A549 (cell line): ENCODE results near the gene PLTP. TPM values are rescaled to one million over a fixed set of nuclear protein-coding genes. Genes with fewer than 3 reads are reported as not detected.
A peak's percentile ranks its signal among the peaks of the same experiment; 100 is the strongest.

Experiments
- ATAC-seq, 2 experiments: fragments of 200-7000 bp in 1 of 2; fragments of >200 bp in 1 of 2; cut with Nextera tagmentation in 1 of 2; cut with Tn5 transposase in 1 of 2; 3 replicates each; pipeline versions ENCODE4 v1.8.0 to v1.9.1; 2018 to 2020; ENCODE audit warnings: mild to moderate bottlenecking in 1 of 2, moderate library complexity in 1 of 2
- CTCF ChIA-PET: fragments of 300-600 bp; sonication (Branson Sonifier 250); formaldehyde crosslinking; extraction: SDS; loops from one replicate; lab custom pipeline; 2021; ENCODE audit warnings: antibody characterized with exemption, inconsistent platforms; lab: Yijun Ruan, JAX
- POLR2A ChIA-PET: fragments of 350-600 bp; formaldehyde crosslinking; extraction: SDS; loops from one replicate; lab custom pipeline; 2021; ENCODE audit warnings: antibody characterized with exemption, inconsistent platforms; lab: Yijun Ruan, JAX
- DNase-seq, 2 experiments: peaks; one replicate each; pipeline versions ENCODE4 v3.0.0 to v3.0.0-alpha.2; 2011 to 2016; ENCODE audit warnings: low read depth in 1 of 2, low spot score in 1 of 2
- FAIRE-seq: peaks from 2 replicates; lab custom pipeline; 2011; peaks lifted over from hg19 to GRCh38; lab: Jason Lieb, UNC
- H3K27ac ChIP-seq, 2 experiments: fragments of >200 bp; sonication (Bioruptor Twin); formaldehyde crosslinking; 3 replicates each; pipeline ENCODE4 v1.5.1; 2016 to 2017
- H3K4me1 ChIP-seq: fragments of >200 bp; sonication (Bioruptor Twin); formaldehyde crosslinking; 3 replicates; pipeline ENCODE4 v1.6.1; 2016
- H3K4me2 ChIP-seq: fragments of >200 bp; sonication (Bioruptor Twin); formaldehyde crosslinking; 3 replicates; pipeline ENCODE4 v1.6.1; 2016
- H3K4me3 ChIP-seq: fragments of >200 bp; sonication (Bioruptor Twin); formaldehyde crosslinking; 3 replicates; pipeline ENCODE4 v1.5.1; 2016
- H3K9me3 ChIP-seq: fragments of >200 bp; sonication (Bioruptor Twin); formaldehyde crosslinking; 3 replicates; pipeline ENCODE4 v1.6.1; 2016
- ATOH8 ChIP-seq: fragments of 250-450 bp; sonication (Bioruptor Pico); IDR thresholded peaks from 2 replicates; pipeline ENCODE4 v1.5.0; 2020; ENCODE audit warnings: low read depth, mild to moderate bottlenecking, moderate library complexity
- BCL3 ChIP-seq: fragments of >200 bp; sonication (Bioruptor Twin); formaldehyde crosslinking; IDR thresholded peaks from 3 replicates; pipeline ENCODE4 v1.6.1; 2016
- BHLHE40 ChIP-seq: IDR thresholded peaks from 2 replicates; pipeline ENCODE4 v1.6.1; 2012; ENCODE audit warnings: low read depth, low read length, inconsistent platforms
- CBX8 ChIP-seq: fragments of 200-600 bp; sonication (generic); IDR thresholded peaks from 2 replicates; pipeline ENCODE4 v1.6.1; 2016
- CHD2 ChIP-seq: fragments of 150-350 bp; IDR thresholded peaks from 2 replicates; pipeline ENCODE4 v1.6.1; 2014; ENCODE audit warnings: low read length; ENCODE audit not compliant: partially characterized antibody
- CTCF ChIP-seq: fragments of >200 bp; sonication (Bioruptor Twin); formaldehyde crosslinking; IDR thresholded peaks from 3 replicates; pipeline ENCODE4 v1.5.1; 2016
- EP300 ChIP-seq, 2 experiments: fragments of >200 bp; sonication (Bioruptor Twin); formaldehyde crosslinking; IDR thresholded peaks; 2 replicates in 1 of 2; 3 replicates in 1 of 2; pipeline ENCODE4 v1.6.1; 2016 to 2017
- ESRRA ChIP-seq: fragments of 150-350 bp; IDR thresholded peaks from 2 replicates; pipeline ENCODE4 v1.6.1; 2014; ENCODE audit warnings: mild to moderate bottlenecking, low read length, borderline replicate concordance
- FOSL2 ChIP-seq, 2 experiments: fragments of 450-650 bp in 1 of 2; fragments of >200 bp in 1 of 2; sonication (Bioruptor Twin) in 1 of 2; formaldehyde crosslinking; IDR thresholded peaks; 2 replicates each; pipeline versions ENCODE4 v1.5.0 to v1.6.1; 2016 to 2020; ENCODE audit warnings: mild to moderate bottlenecking in 1 of 2, moderate library complexity in 1 of 2
- FOXS1 ChIP-seq: fragments of 250-450 bp; sonication (Bioruptor Pico); IDR thresholded peaks from 2 replicates; pipeline ENCODE4 v1.5.0; 2020; ENCODE audit warnings: mild to moderate bottlenecking, moderate library complexity
- GATA3 ChIP-seq: IDR thresholded peaks from 2 replicates; pipeline ENCODE4 v1.6.1; 2012; ENCODE audit warnings: borderline replicate concordance
- HMGXB4 ChIP-seq: fragments of 250-450 bp; sonication (Bioruptor Pico); IDR thresholded peaks from 2 replicates; pipeline ENCODE4 v1.5.0; 2021; ENCODE audit warnings: mild to moderate bottlenecking, moderate library complexity, borderline replicate concordance
- HOXA7 ChIP-seq: fragments of 250-450 bp; sonication (Bioruptor Pico); IDR thresholded peaks from 2 replicates; pipeline ENCODE4 v1.5.0; 2020; ENCODE audit warnings: mild to moderate bottlenecking, moderate library complexity
- HOXB5 ChIP-seq: fragments of 250-450 bp; sonication (Bioruptor Pico); IDR thresholded peaks from 2 replicates; pipeline ENCODE4 v1.5.0; 2020; ENCODE audit warnings: mild to moderate bottlenecking, moderate library complexity
- KDM5A ChIP-seq: fragments of 200-600 bp; sonication (generic); IDR thresholded peaks from 2 replicates; pipeline ENCODE4 v1.6.1; 2016; ENCODE audit warnings: antibody characterized with exemption, mild to moderate bottlenecking
- MAFK ChIP-seq: fragments of 450-650 bp; IDR thresholded peaks from 2 replicates; pipeline ENCODE4 v1.6.1; 2014; ENCODE audit not compliant: partially characterized antibody
- MAX ChIP-seq: IDR thresholded peaks from 2 replicates; pipeline ENCODE4 v1.6.1; 2012
- MYC ChIP-seq: IDR thresholded peaks from 2 replicates; pipeline ENCODE4 v1.6.1; 2012; ENCODE audit warnings: mild to moderate bottlenecking, inconsistent platforms, low read length, improper control_type of control experiment, borderline replicate concordance
- NFE2L2 ChIP-seq: fragments of 150-350 bp; conservative IDR thresholded peaks from 2 replicates; pipeline ENCODE4 v1.6.1; 2014; ENCODE audit warnings: low read length
- PBX3 ChIP-seq: IDR thresholded peaks from 2 replicates; pipeline ENCODE4 v1.6.1; 2012
- PHF8 ChIP-seq: fragments of 200-600 bp; sonication (generic); IDR thresholded peaks from 2 replicates; pipeline ENCODE4 v1.6.1; 2016; ENCODE audit warnings: low read depth, mild to moderate bottlenecking, antibody characterized with exemption, moderate library complexity, borderline replicate concordance
- RARB ChIP-seq: fragments of 250-450 bp; sonication (Bioruptor Pico); IDR thresholded peaks from 2 replicates; pipeline ENCODE4 v1.8.0; 2021; ENCODE audit warnings: mild to moderate bottlenecking, moderate library complexity
- RFX5 ChIP-seq: fragments of 450-650 bp; IDR thresholded peaks from 2 replicates; pipeline ENCODE4 v1.7.1; 2014; ENCODE audit warnings: antibody characterized with exemption, mild to moderate bottlenecking, moderate library complexity
- RNF2 ChIP-seq: fragments of 200-600 bp; sonication (generic); IDR thresholded peaks from 2 replicates; pipeline ENCODE4 v1.6.1; 2016; ENCODE audit warnings: low read depth, mild to moderate bottlenecking, antibody characterized with exemption, moderate library complexity, borderline replicate concordance
- SMC3 ChIP-seq: fragments of >200 bp; sonication (Bioruptor Twin); formaldehyde crosslinking; IDR thresholded peaks from 3 replicates; pipeline ENCODE4 v1.6.1; 2018; ENCODE audit warnings: inconsistent platforms
- USF2 ChIP-seq: fragments of 450-650 bp; IDR thresholded peaks from 2 replicates; pipeline ENCODE4 v1.6.1; 2014; ENCODE audit warnings: antibody characterized with exemption
- ZC3H11A ChIP-seq: fragments of 450-650 bp; IDR thresholded peaks from 2 replicates; pipeline ENCODE4 v1.6.1; 2014; ENCODE audit warnings: antibody characterized with exemption, mild to moderate bottlenecking
- ZFP36 ChIP-seq: fragments of 450-650 bp; IDR thresholded peaks from 2 replicates; pipeline ENCODE4 v1.6.1; 2014; ENCODE audit warnings: borderline replicate concordance; ENCODE audit not compliant: partially characterized antibody
- WGBS: methylation state at CpG from one replicate; pipeline ENCODE4 v1.1.6; 2017; ENCODE audit errors: missing lambda C conversion rate; 5-methylcytosine and 5-hydroxymethylcytosine counted together
- polyA plus RNA-seq, 4 experiments: library from polyadenylated mRNA; depleted of rRNA in 3 of 4; stranded (reverse); fragments of >200 nt; fragmentation: RNase III in 1 of 4; extraction: RNeasy Plus Mini Kit Qiagen cat#74134 plus additional on column Dnase treatment in 1 of 4; gene quantifications; 2 replicates in 3 of 4; 3 replicates in 1 of 4; pipeline ENCODE4 v1.2.3, GENCODE V29; 2011 to 2017

Gene PLTP
- polyA plus RNA-seq, 2 of the 4 experiments (the other 2 are of a cell fraction): 1.6 to 2.7 TPM

- TF ChIP-seq ATOH8 (CRISPR knock-in tag) (no peak), HOXA7 (CRISPR knock-in tag) (no peak), MAFK (peak; percentile 15), FOXS1 (CRISPR knock-in tag) (no peak), BCL3 (no peak; the same call in 2 of the 3 replicates), SMC3 (no peak), HMGXB4 (no peak), NFE2L2 (no peak), RARB (CRISPR knock-in tag) (no peak), ZFP36 (no peak), MYC (no peak), EP300 (IDR thresholded peaks at IDR 0.05) (no peak), CHD2 (peak; percentile 53), RFX5 (peak; percentile 19; the same call in 1 of the 2 replicates), PHF8 (peak; percentile 48), MAX (peak; percentile 50; the same call in 1 of the 2 replicates), ESRRA (no peak), KDM5A (0 out of 2 replicates have a peak, but pooled peaks have one; percentile 22), FOSL2 (IDR thresholded peaks at IDR 0.05) (no peak), FOSL2 (CRISPR knock-in tag; IDR thresholded peaks at IDR 0.05) (no peak), BHLHE40 (no peak)
Measured at GRCh38 chr20:45857114-45857881, 54.7 kb downstream of the PLTP start, which contains the start of the genes ACOT8 and ZSWIM3 (continued).

- Histone ChIP-seq H3K9me3 (no peaks in the 10 kb centered on the region), H3K27ac (no peak overlapping the region), H3K4me3 (no peak overlapping the region), H3K4me2 (no peak overlapping the region), H3K4me1 (peaks cover 14% of the 10 kb centered on the region; the same call in 2 of the 3 replicates)
- no peak for FAIRE-seq
- DNase-seq: no peak
- WGBS: 80% methylated on average over 2 of the region's 2 CpGs
- POLR2A ChIA-PET: no interaction called here
- CTCF ChIA-PET: interaction anchor here (1.4 kb wide), 1 partner anchor 28 kb away, joined by 4 read pairs; the partner anchor contains the start of gene ZSWIM1
- no peak for ATAC-seq
- TF ChIP-seq PBX3: no peak
- no peak for TF ChIP-seq USF2
- TF ChIP-seq RNF2: no peak
- TF ChIP-seq RFX5: no peak
- TF ChIP-seq NFE2L2: no peak
- TF ChIP-seq ZC3H11A: no peak
- no peak for TF ChIP-seq HMGXB4
- TF ChIP-seq CHD2: no peak
- no peak for TF ChIP-seq GATA3
- TF ChIP-seq HOXA7 (CRISPR knock-in tag): no peak
- no peak for TF ChIP-seq CBX8
- no peak for TF ChIP-seq CTCF
- no peak for TF ChIP-seq HOXB5 (CRISPR knock-in tag)
Measured at GRCh38 chr20:45853484-45853883, 58.5 kb downstream of the PLTP start.
